ENCODE measurements around the gene CTDNEP1.

Gene CTDNEP1

DNA sequence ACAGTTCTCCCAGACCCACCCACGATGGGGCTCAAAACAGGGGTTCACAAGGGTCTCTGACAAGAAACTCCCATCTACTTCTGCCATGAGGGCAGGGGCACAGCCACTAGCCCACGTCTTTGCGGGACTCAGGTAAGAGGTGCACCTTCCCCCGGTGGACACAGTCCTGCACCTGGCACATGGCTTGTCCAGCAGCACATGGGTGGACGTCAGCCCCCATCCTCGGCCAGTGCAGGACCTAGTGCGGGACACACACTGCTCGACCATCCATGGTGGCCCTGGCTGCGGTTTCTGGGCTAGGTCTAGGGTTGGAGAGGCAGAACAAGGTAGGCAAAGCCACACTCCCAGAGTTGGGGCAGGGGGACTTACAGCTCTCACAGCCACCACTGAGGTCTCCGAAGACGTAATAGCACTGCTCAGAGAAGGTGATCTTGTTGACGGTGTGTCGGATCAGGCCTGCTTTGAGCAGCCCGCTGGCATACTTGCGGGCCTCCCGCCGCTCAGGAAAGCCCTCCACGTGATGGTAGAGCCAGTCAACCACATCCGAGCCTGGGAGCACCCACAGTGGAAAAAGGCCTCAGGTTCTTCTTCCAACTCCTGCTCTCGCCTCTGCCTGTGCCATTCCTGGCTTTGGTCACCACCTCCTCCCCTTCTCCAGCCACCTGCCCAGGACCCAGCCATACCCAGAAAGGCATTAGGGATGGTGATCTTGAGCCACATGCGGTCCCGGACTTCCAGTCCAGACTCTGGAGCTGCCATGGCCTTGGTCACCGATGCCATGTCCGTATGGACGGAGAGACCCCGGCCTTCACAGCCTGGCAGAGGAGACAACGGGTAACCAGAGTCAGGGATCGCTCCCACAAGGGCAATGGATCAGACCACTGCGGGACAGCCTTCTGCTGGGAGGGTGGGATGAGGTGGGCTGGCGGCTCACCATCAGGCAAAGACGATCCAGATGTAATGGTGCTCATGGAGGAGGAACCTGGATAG is 24.5 kb downstream of the CTDNEP1 start:
- DNase-seq: no peak

DNA sequence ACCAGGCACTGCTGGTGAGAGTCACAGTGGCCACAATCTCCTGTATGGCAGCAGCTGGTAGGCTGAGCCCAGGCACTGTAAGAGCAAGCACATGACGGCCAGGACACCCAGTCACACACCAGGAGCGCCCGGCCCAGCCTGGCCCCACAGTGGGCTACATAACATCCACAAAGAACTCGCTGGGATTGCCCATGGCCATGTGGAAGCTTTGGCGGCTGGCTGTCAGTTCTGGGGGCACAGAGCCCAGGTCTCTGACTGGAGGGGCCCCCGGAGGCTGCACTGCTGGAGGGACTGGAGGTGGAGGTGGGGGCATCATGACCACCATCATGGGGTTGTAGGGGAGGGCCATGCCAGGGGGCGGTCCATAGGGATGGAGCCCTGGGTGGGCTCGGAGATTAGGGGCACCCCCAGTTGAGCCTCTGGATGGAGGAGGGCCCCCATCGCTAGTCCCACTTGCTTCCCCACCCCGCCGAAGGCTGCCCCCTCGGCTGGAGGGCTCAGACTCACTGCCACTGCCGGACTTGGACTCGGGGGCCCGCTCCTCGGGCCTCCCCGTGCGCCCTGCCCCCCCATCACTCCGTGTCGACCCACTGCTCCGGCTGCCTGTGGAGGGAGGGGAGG is 25.7 kb downstream of the CTDNEP1 start:
- DNase-seq: no peak

DNA sequence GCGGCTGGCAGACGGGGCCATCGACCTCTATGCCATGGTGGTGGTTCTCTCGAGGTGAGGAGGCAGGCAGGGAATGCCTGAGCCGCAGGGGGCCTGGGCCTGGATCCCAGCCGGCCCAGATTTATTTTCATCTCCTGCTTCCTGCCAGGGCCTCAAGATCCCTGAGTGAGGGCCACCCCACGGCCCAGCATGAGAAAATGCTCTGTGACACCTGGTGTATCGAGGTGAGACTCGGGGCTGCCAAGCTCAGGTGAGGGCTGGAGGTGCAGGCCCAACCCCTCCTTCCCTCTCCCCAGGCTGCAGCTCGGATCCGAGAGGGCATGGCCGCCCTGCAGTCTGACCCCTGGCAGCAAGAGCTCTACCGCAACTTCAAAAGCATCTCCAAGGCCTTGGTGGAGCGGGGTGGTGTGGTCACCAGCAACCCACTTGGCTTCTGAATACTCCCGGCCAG is 26.8 kb downstream of the CTDNEP1 start:
- no peak for DNase-seq

GRCh38 chr17:7224110-7224509 is 27.4 kb downstream of the CTDNEP1 start:
- no peak for DNase-seq

- no peak for DNase-seq
These were observed 28.2 kb downstream of the CTDNEP1 start for GRCh38 chr17:7223375-7223774.

DNA sequence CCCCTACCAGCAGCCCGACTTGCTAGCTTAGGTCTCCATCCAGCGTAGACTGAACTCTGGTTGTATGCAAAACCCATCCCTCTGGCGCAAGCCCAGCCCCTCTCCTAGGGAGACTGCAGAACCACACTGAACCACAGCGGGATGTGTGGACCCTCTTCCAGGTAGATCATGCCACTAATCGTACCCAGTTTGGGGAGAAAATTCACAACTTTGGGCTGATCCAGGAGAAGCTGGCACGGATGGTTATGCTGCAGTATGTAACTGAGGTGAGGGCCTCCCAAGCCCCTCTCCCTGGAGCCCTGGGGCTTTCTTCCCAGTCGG is 28.6 kb downstream of the CTDNEP1 start:
- no peak for DNase-seq

GRCh38 chr17:7222093-7222971 is 29.2 kb downstream of the CTDNEP1 start:
- no peak for DNase-seq

- no peak for DNase-seq
These were observed 30.0 kb downstream of the CTDNEP1 start for GRCh38 chr17:7221278-7222092.

GRCh38 chr17:7220593-7221277 is 30.8 kb downstream of the CTDNEP1 start:
- DNase-seq: peak; percentile 42

DNA sequence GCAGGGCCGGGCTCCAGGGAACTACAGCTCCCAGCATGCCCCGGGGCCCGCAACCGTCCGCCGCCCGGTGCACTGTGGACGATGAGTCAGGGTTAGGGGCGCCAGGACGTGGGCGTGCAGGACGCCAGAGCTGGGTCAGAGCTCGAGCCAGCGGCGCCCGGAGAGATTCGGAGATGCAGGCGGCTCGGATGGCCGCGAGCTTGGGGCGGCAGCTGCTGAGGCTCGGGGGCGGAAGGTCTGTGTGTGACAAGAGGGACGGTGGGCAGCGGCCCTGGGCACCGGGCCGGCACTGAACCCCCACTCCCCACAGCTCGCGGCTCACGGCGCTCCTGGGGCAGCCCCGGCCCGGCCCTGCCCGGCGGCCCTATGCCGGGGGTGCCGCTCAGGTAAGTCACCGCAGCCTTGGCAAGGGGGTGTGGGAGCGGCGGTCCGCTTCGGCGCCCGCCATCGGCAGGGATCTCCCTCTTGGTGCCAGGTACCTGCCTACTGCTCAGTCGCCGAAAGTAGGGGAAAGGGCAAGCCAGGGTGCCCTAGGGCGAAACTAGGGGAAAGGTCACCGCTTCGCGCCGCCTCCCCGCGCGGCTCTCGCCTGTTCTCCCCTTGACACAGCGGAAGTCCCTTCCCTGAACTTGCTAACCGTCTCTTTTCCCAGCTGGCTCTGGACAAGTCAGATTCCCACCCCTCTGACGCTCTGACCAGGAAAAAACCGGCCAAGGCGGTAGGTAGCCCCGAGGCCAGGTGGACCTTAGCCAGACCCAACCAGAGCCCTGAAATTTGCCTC is 31.5 kb downstream of the CTDNEP1 start, which contains the start of the genes ACADVL and DLG4:
Gene ACADVL, plus strand, starts transcription at position 127 of the 781 bp plus-strand sequence. Its CDS starts 47 bp downstream, at position 174.
Gene DLG4, minus strand, starts transcription at position 25 of the 781 bp plus-strand sequence.
- peak; percentile 65 for DNase-seq

- DNase-seq: no peak
These were observed 32.2 kb downstream of the CTDNEP1 start for GRCh38 chr17:7219229-7219811.

DNA sequence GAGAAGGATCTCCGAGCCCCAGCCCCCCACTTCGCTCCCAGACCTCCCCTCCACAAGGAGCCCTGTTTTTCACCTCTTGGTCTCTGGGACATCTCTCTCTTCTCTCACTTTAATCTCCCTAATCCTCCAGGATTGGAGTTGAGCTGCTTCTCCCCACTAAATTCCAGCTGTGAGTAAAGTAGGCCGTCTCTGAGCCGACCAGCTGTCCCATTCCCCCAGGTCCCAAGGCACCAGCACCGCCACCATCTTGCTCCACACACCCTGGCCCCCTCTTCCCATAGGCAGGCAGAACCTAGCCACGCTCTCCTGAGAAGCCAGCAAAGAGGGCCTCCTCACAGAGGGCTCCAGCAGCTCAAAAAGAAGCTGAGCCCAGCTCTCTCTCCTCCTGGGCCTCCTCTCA is 32.8 kb downstream of the CTDNEP1 start:
- no peak for DNase-seq

DNA sequence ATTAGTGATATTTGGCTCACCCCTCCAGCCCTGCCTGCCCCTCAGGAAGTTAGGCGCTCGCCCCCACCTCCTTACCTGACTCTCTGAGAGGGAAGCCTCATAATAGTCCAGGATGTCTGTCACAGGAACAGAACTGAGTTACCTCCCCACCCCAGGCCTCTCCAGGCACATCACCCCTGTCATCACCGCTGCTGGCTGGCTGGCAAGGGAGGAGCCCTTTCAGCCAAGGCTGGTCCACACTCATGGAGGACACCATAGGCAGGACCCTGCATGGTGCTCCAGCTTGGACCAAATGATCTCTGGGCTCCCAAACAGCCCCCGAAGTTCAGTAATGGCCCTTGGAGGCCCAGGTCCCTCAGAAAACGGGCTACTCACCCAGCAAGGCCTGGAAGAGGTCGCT is 33.4 kb downstream of the CTDNEP1 start:
- DNase-seq: no peak

DNA sequence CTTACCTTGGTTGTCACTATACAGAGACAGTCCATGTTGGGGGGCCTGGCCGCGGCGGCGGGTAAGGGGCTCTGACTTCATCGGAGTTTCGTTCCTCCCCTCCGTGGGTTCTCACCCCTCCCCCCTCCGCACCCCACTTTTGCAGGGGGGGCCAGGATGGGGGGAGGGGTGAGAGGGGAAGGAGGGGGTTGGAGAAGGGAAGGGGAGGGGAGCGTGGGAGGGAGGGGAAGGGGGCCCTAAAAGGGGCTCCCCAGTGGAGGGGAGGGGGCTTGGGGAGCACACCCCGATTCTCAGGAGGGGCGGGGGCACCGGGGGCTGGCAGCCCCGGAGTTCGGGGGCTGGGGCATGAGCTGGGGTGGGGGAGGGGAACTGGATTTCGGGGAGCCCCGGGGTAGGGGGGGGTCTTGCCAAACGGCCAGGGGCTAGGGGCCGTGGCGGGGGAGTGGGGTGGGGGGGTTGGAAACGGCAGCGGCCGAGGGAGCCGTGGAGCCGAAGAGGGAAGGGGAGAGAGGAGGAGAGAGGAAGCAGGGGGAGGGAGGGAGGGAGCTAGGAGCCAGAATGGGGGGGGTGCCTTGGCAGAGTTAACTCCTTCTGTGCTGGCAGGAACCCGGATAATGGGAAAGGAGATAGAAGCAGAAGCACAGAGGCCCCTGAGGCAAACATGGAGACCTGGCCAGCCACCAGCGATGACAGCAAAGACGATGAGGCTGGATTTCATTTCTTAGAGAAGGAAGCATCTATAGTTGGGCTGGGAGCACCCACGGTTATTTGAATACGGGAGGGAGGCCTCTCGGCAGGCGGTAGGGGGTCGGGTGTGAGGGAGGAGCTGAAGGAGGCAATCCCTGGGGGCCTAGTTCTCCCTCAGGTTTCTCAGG is 34.2 kb downstream of the CTDNEP1 start:
- DNase-seq: no peak

- DNase-seq: no peak
These were observed 35.1 kb downstream of the CTDNEP1 start for GRCh38 chr17:7216242-7217112.

- DNase-seq: no peak
These were observed 35.8 kb downstream of the CTDNEP1 start for GRCh38 chr17:7215652-7216180.

- no peak for DNase-seq
These were observed 36.3 kb downstream of the CTDNEP1 start for GRCh38 chr17:7215136-7215638.

Measured in activated effector memory CD4-positive, alpha-beta T cell treated with Interleukin-2 at 50 U/mL for 16 hours (primary cell).